Liver (tissue), 9 donors: ENCODE results near the gene ARPIN. TPM values are rescaled to one million over a fixed set of nuclear protein-coding genes. Genes with fewer than 3 reads are reported as not detected.
"Not testable (repeated sequence)": the region's sequence is repeated elsewhere in the genome, so short reads cannot be mapped to it uniquely, and the experiment has no call there.

Experiments
- DNase-seq: peaks from one replicate; pipeline ENCODE4 v3.0.0-alpha.2; 2017; ENCODE audit warnings: low spot score
- H3K27ac ChIP-seq, 2 donors: one replicate each; pipeline ENCODE4 v1.7.0; 2013; ENCODE audit warnings: inconsistent platforms in 2 of 2, low read length in 2 of 2, control low read depth in 1 of 2, low read depth in 1 of 2, mild to moderate bottlenecking in 1 of 2
- H3K27me3 ChIP-seq, 4 donors: one replicate each; pipeline versions ENCODE4 v1.6.1 to v1.7.0; 2013; ENCODE audit warnings: low read length in 3 of 4, inconsistent platforms in 1 of 4, mild to moderate bottlenecking in 1 of 4, moderate library complexity in 1 of 4; ENCODE audit not compliant: control insufficient read depth in 4 of 4, insufficient read depth in 4 of 4
- H3K36me3 ChIP-seq, 4 donors: one replicate each; pipeline versions ENCODE4 v1.6.1 to v1.7.0; 2013; ENCODE audit warnings: low read length in 3 of 4, mild to moderate bottlenecking in 3 of 4, low read depth in 1 of 4, moderate library complexity in 1 of 4; ENCODE audit not compliant: control insufficient read depth in 4 of 4, insufficient read depth in 3 of 4
- H3K4me1 ChIP-seq, 4 donors: one replicate each; pipeline versions ENCODE4 v1.6.1 to v1.7.0; 2013; ENCODE audit warnings: low read length in 3 of 4, mild to moderate bottlenecking in 3 of 4, moderate library complexity in 1 of 4; ENCODE audit not compliant: control insufficient read depth in 4 of 4, insufficient read depth in 4 of 4
- H3K4me3 ChIP-seq, 3 donors: one replicate each; pipeline versions ENCODE4 v1.6.1 to v1.7.0; 2013; ENCODE audit warnings: low read length in 3 of 3, control low read depth in 1 of 3, low read depth in 1 of 3, mild to moderate bottlenecking in 1 of 3
- H3K9ac ChIP-seq, 2 donors: one replicate each; pipeline ENCODE4 v1.7.0; 2013; ENCODE audit warnings: low read length in 2 of 2, mild to moderate bottlenecking in 2 of 2, moderate library complexity in 2 of 2, control low read depth in 1 of 2, low read depth in 1 of 2
- H3K9me3 ChIP-seq, 4 donors: one replicate each; pipeline versions ENCODE4 v1.6.1 to v1.7.0; 2013; ENCODE audit warnings: low read length in 3 of 4; ENCODE audit not compliant: control insufficient read depth in 4 of 4
- ATF3 ChIP-seq: IDR thresholded peaks from 2 replicates; pipeline ENCODE4 v1.6.1; 2016; ENCODE audit warnings: antibody characterized with exemption
- FOXA2 ChIP-seq: IDR thresholded peaks from 2 replicates; pipeline ENCODE4 v1.6.1; 2016; ENCODE audit warnings: antibody characterized with exemption
- HNF4A ChIP-seq, 2 donors: conservative IDR thresholded peaks; 2 replicates each; pipeline ENCODE4 v1.6.1; 2016; ENCODE audit warnings: antibody characterized with exemption in 2 of 2, mild to moderate bottlenecking in 2 of 2
- HNF4G ChIP-seq: IDR thresholded peaks from 2 replicates; pipeline ENCODE4 v1.6.1; 2016; ENCODE audit warnings: antibody characterized with exemption
- REST ChIP-seq: IDR thresholded peaks from 2 replicates; pipeline ENCODE4 v1.6.1; 2016; ENCODE audit warnings: antibody characterized with exemption, mild to moderate bottlenecking
- RXRA ChIP-seq, 2 donors: IDR thresholded peaks; 2 replicates each; pipeline ENCODE4 v1.6.1; 2017 to 2018; ENCODE audit warnings: antibody characterized with exemption in 2 of 2, mild to moderate bottlenecking in 1 of 2
- YY1 ChIP-seq: IDR thresholded peaks from 2 replicates; pipeline ENCODE4 v1.6.1; 2016; ENCODE audit warnings: antibody characterized with exemption, mild to moderate bottlenecking
- WGBS: extraction: QIAGEN DNeasy Blood & Tissue Kit; methylation state at CpG from one replicate; pipeline ENCODE4 v1.1.7; 2013; 5-methylcytosine and 5-hydroxymethylcytosine counted together
- polyA plus RNA-seq, 2 donors: library from polyadenylated mRNA; stranded (reverse) in 1 of 2; unstranded in 1 of 2; fragments of 200-250 nt in 1 of 2; fragments of >200 nt in 1 of 2; fragmentation: Nextera tagmentation in 1 of 2; extraction: Ambion mirVana in 1 of 2; gene quantifications; one replicate each; pipeline versions ENCODE4 v1.2.1 to v1.2.3, GENCODE V29; 2013 to 2015
- total RNA-seq, 2 donors: library from RNA; depleted of rRNA; stranded (reverse); fragments of >200 nt; gene quantifications; one replicate each; pipeline ENCODE4 v1.2.3, GENCODE V29; 2014
- donor health status: healthy.
- donor health status: healthy.
- donor health status: healthy.
- donor health status: healthy.
- donor health status: healthy.

The ARPIN gene
- total and polyA plus RNA-seq, 4 donors, result 1.6 to 7.2 (median 3.5) TPM

GRCh38 chr15:89943721-89944120 is 31.0 kb upstream of the ARPIN start:
- TF ChIP-seq HNF4A (conservative IDR thresholded peaks at IDR 0.05), result peak in 1 of 2 donors; percentile 44
- not testable (repeated sequence) for H3K4me1 ChIP-seq, H3K27ac ChIP-seq, H3K9me3 ChIP-seq, H3K27me3 ChIP-seq, H3K4me3 ChIP-seq, H3K9ac ChIP-seq, H3K36me3 ChIP-seq, DNase-seq
- WGBS, result 62% methylated on average over 6 of the region's 6 CpGs

- Histone ChIP-seq H3K4me1 (peaks cover 0 to 4% (median 0%) of the 10 kb centered on the region in 4 donors), H3K27me3 (no peaks in the 10 kb centered on the region), H3K9ac (no peak overlapping the region), H3K9me3 (no peaks in the 10 kb centered on the region), H3K27ac (no peak overlapping the region), H3K4me3 (no peak overlapping the region), H3K36me3 (no peaks in the 10 kb centered on the region)
- DNase-seq, result no peak
- 93% methylated on average over 3 of the region's 3 CpGs for WGBS
- TF ChIP-seq RXRA (IDR thresholded peaks at IDR 0.05), result no peak
- TF ChIP-seq ATF3, result no peak
- TF ChIP-seq HNF4G, result no peak
- no peak for TF ChIP-seq HNF4A (conservative IDR thresholded peaks at IDR 0.05)
Observed at GRCh38 chr15:89939910-89940309, 27.2 kb upstream of the ARPIN start.

GRCh38 chr15:89939377-89939776 is 26.6 kb upstream of the ARPIN start:
- H3K4me3 ChIP-seq, H3K4me1 ChIP-seq, H3K9ac ChIP-seq, H3K36me3 ChIP-seq, H3K27ac ChIP-seq, DNase-seq, H3K9me3 ChIP-seq, H3K27me3 ChIP-seq: not testable (repeated sequence)
- 92% methylated on average over 2 of the region's 2 CpGs for WGBS

- Histone ChIP-seq H3K9me3 (no peaks in the 10 kb centered on the region), H3K9ac (no peak overlapping the region), H3K4me1 (no peaks in the 10 kb centered on the region), H3K27ac (no peak overlapping the region), H3K36me3 (no peaks in the 10 kb centered on the region), H3K27me3 (no peaks in the 10 kb centered on the region), H3K4me3 (no peak overlapping the region)
- 81% methylated on average over 10 of the region's 10 CpGs for WGBS
- no peak for DNase-seq
- TF ChIP-seq FOXA2 (no peak), REST (no peak), YY1 (no peak)
Observed at GRCh38 chr15:89937365-89938350, 24.9 kb upstream of the ARPIN start.
